OCI-LY1 (cell line): ENCODE data around the gene NAXD.

Experiments
- H2AFZ ChIP-seq: fragments of 200-600 bp; sonication (generic), shearing (Covaris generic); 2 replicates; pipeline ENCODE4 v1.6.0; 2014; ENCODE audit warnings: antibody characterized with exemption, mild to moderate bottlenecking, low read length
- H3F3A ChIP-seq: fragments of 200-600 bp; sonication (generic), shearing (Covaris generic); 2 replicates; pipeline ENCODE4 v1.6.0; 2014; ENCODE audit warnings: mild to moderate bottlenecking, antibody characterized with exemption, low read length, moderate library complexity; ENCODE audit not compliant: insufficient read depth
- H3K27ac ChIP-seq: fragments of 200-600 bp; sonication (generic); 2 replicates; pipeline ENCODE4 v1.5.1; 2014; ENCODE audit warnings: low read length, mixed run types, mild to moderate bottlenecking, low read depth; ENCODE audit not compliant: poor library complexity, severe bottlenecking
- H3K27me3 ChIP-seq: fragments of 200-600 bp; sonication (generic); 2 replicates; pipeline ENCODE4 v1.6.0; 2014; ENCODE audit warnings: antibody characterized with exemption, mild to moderate bottlenecking, low read length, moderate library complexity; ENCODE audit not compliant: insufficient read depth
- H3K36me3 ChIP-seq: fragments of 200-600 bp; sonication (generic); 2 replicates; pipeline ENCODE4 v1.6.1; 2014; ENCODE audit warnings: mild to moderate bottlenecking, antibody characterized with exemption, low read length, moderate library complexity, mixed read lengths; ENCODE audit not compliant: insufficient read depth
- H3K4me1 ChIP-seq: fragments of 200-600 bp; sonication (generic); 2 replicates; pipeline ENCODE4 v1.5.1; 2014; ENCODE audit warnings: mild to moderate bottlenecking, low read length, moderate library complexity; ENCODE audit not compliant: insufficient read depth, severe bottlenecking
- H3K4me2 ChIP-seq: fragments of 200-600 bp; sonication (generic), shearing (Covaris generic); 2 replicates; pipeline ENCODE4 v1.6.1; 2014; ENCODE audit warnings: low read length
- H3K4me3 ChIP-seq: fragments of 200-600 bp; sonication (generic); 2 replicates; pipeline ENCODE4 v1.5.1; 2014; ENCODE audit warnings: low read length, low read depth, mild to moderate bottlenecking, mixed read lengths; ENCODE audit not compliant: poor library complexity, severe bottlenecking
- H3K79me2 ChIP-seq: fragments of 200-600 bp; shearing (Covaris generic); 2 replicates; pipeline ENCODE4 v1.6.1; 2016; ENCODE audit warnings: mixed run types, low read length, mixed read lengths; ENCODE audit not compliant: insufficient read depth
- H3K9ac ChIP-seq: fragments of 200-600 bp; sonication (generic), shearing (Covaris generic); 2 replicates; pipeline ENCODE4 v1.6.1; 2014; ENCODE audit warnings: mild to moderate bottlenecking, low read length, mixed read lengths
- H3K9me2 ChIP-seq: fragments of 200-600 bp; sonication (generic), shearing (Covaris generic); 2 replicates; pipeline ENCODE4 v1.6.1; 2014; ENCODE audit warnings: low read depth, mild to moderate bottlenecking, low read length, mixed read lengths
- H3K9me3 ChIP-seq: fragments of 200-600 bp; shearing (Covaris generic); 2 replicates; pipeline ENCODE4 v1.6.1; 2014; ENCODE audit warnings: low read length, mixed read lengths
- H4K20me1 ChIP-seq: fragments of 200-600 bp; sonication (generic), shearing (Covaris generic); 2 replicates; pipeline ENCODE4 v1.6.0; 2016; ENCODE audit warnings: mild to moderate bottlenecking, low read length; ENCODE audit not compliant: insufficient read depth
- CTCF ChIP-seq: fragments of 200-600 bp; sonication (generic), shearing (Covaris generic); IDR thresholded peaks from 2 replicates; pipeline ENCODE4 v1.5.1; 2017; ENCODE audit warnings: mild to moderate bottlenecking, antibody characterized with exemption, low read length, moderate library complexity, mixed read lengths
- EZH2 ChIP-seq: fragments of 200-600 bp; sonication (generic), shearing (Covaris generic); IDR thresholded peaks from 2 replicates; pipeline ENCODE4 v1.8.0; 2017; ENCODE audit warnings: borderline replicate concordance, mixed run types, mild to moderate bottlenecking, antibody characterized with exemption, low read length, moderate library complexity, mixed read lengths

Gene NAXD

GRCh38 chr13:110626521-110626920 lies 11.2 kb downstream of the NAXD start:
- Histone ChIP-seq H4K20me1 (no peaks in the 10 kb centered on the region), H3K79me2 (no peaks in the 10 kb centered on the region), H3K36me3 (peaks cover 55% of the 10 kb centered on the region)

GRCh38 chr13:110627351-110627750 lies 12.0 kb downstream of the NAXD start:
- Histone ChIP-seq H3K36me3 (peaks cover 53% of the 10 kb centered on the region), H3K27ac (no peak overlapping the region)

More at GRCh38 chr13:110626521-110626920, 11.2 kb downstream of the NAXD start:
- Histone ChIP-seq H3K4me2 (no peak overlapping the region), H3F3A (no peaks in the 10 kb centered on the region), H3K9me3 (no peaks in the 10 kb centered on the region), H2AFZ (no peak overlapping the region), H3K4me1 (no peaks in the 10 kb centered on the region), H3K4me3 (no peak overlapping the region), H3K9me2 (no peaks in the 10 kb centered on the region), H3K9ac (no peak overlapping the region), H3K27me3 (no peaks in the 10 kb centered on the region), H3K27ac (no peak overlapping the region)
- TF ChIP-seq CTCF (no peak), EZH2 (no peak)

GRCh38 chr13:110627761-110628476 lies 12.6 kb downstream of the NAXD start:
- no peaks in the 10 kb centered on the region for H3K79me2 ChIP-seq
- H3K27ac ChIP-seq = no peak overlapping the region
- no peaks in the 10 kb centered on the region for H4K20me1 ChIP-seq
- no peak for TF ChIP-seq EZH2
- no peak overlapping the region for H3K4me3 ChIP-seq
- H3K9ac ChIP-seq = no peak overlapping the region
- no peaks in the 10 kb centered on the region for H3F3A ChIP-seq
- H3K36me3 ChIP-seq = peaks cover 47% of the 10 kb centered on the region
- no peak overlapping the region for H3K4me2 ChIP-seq
- H3K4me1 ChIP-seq = no peaks in the 10 kb centered on the region
- H3K9me2 ChIP-seq = no peaks in the 10 kb centered on the region
- no peaks in the 10 kb centered on the region for H3K27me3 ChIP-seq
- no peaks in the 10 kb centered on the region for H3K9me3 ChIP-seq
- no peak overlapping the region for H2AFZ ChIP-seq

More at GRCh38 chr13:110627351-110627750, 12.0 kb downstream of the NAXD start:
- no peak overlapping the region for H3K4me3 ChIP-seq
- H3K9me2 ChIP-seq = no peaks in the 10 kb centered on the region
- H4K20me1 ChIP-seq = no peaks in the 10 kb centered on the region
- H3K9ac ChIP-seq = no peak overlapping the region
- no peaks in the 10 kb centered on the region for H3K27me3 ChIP-seq
- H3K79me2 ChIP-seq = no peaks in the 10 kb centered on the region
- H3K4me1 ChIP-seq = no peaks in the 10 kb centered on the region
- H3K4me2 ChIP-seq = no peak overlapping the region
- TF ChIP-seq EZH2 (no peak), CTCF (no peak)
- no peaks in the 10 kb centered on the region for H3K9me3 ChIP-seq
- H2AFZ ChIP-seq = no peak overlapping the region
- no peaks in the 10 kb centered on the region for H3F3A ChIP-seq

- Histone ChIP-seq H3K9me3 (no peaks in the 10 kb centered on the region), H3K79me2 (no peaks in the 10 kb centered on the region), H3K27ac (no peak overlapping the region), H3K9ac (no peak overlapping the region), H2AFZ (no peak overlapping the region), H3K36me3 (peaks cover 42% of the 10 kb centered on the region), H3F3A (no peaks in the 10 kb centered on the region), H4K20me1 (no peaks in the 10 kb centered on the region), H3K4me2 (no peak overlapping the region), H3K4me1 (no peaks in the 10 kb centered on the region), H3K4me3 (no peak overlapping the region), H3K27me3 (no peaks in the 10 kb centered on the region), H3K9me2 (no peaks in the 10 kb centered on the region)
- TF ChIP-seq EZH2 = no peak
- TF ChIP-seq CTCF = no peak
These were observed 13.1 kb downstream of the NAXD start for GRCh38 chr13:110628477-110628793.
